Measurements from ENCODE around the gene IL1RAPL2. TPM values are rescaled to one million over a fixed set of nuclear protein-coding genes. Genes with fewer than 3 reads are reported as not detected.

Gene IL1RAPL2
- total RNA-seq, 1 experiment from 2014 or later, result not detected

- ATAC-seq (no peak), DNase-seq (ENCODE audit: low read depth, low spot score) (no peak)
- no peaks in the 10 kb centered on the region for H3K4me1 ChIP-seq (ENCODE audit: control insufficient read depth, insufficient read depth, low read length)
- no peaks in the 10 kb centered on the region for H3K36me3 ChIP-seq (ENCODE audit: control insufficient read depth, insufficient read depth, low read length)
- in situ Hi-C loops (cut with HindIII; ENCODE audit: low pct_unique_long_range_greater_than_20kb, low sequenced_read_pairs) (no loop called here), intact Hi-C loops (cut with micrococcal nuclease; ENCODE audit: unreplicated experiment) (no loop called here)
- POLR2A ChIA-PET, result no interaction called here
- BruUV-seq (replicated peaks), result no TSS peak
- H3K27me3 ChIP-seq (ENCODE audit: control insufficient read depth, insufficient read depth, low read length), result no peaks in the 10 kb centered on the region
- H3K9me3 ChIP-seq (ENCODE audit: control insufficient read depth, insufficient read depth, low read depth, low read length), result no peaks in the 10 kb centered on the region
- H3K27ac ChIP-seq (ENCODE audit: low read length), result no peak overlapping the region
- CTCF ChIA-PET, result no interaction called here
- TF ChIP-seq POLR2AphosphoS5 (IDR thresholded peaks at IDR 0.05; ENCODE audit: low read depth, low read length) (no peak), REST (IDR thresholded peaks at IDR 0.05; ENCODE audit: insufficient read depth in 1 of 2, low read depth in 2 of 2, low read length in 1 of 2) (no peak), SIN3A (IDR thresholded peaks at IDR 0.05; ENCODE audit: borderline replicate concordance, insufficient read depth, low read depth, low read length) (no peak)
- H3K4me3 ChIP-seq (ENCODE audit: low read depth in 2 of 2, low read length in 2 of 2), result no peak overlapping the region
These were observed 115.2 kb downstream of the IL1RAPL2 start for GRCh38 chrX:104681214-104681613.

GRCh38 chrX:104684077-104684476 is 118.1 kb downstream of the IL1RAPL2 start:
- Histone ChIP-seq H3K9me3 (ENCODE audit: control insufficient read depth, insufficient read depth, low read depth, low read length) (no peaks in the 10 kb centered on the region), H3K36me3 (ENCODE audit: control insufficient read depth, insufficient read depth, low read length) (no peaks in the 10 kb centered on the region), H3K4me3 (ENCODE audit: low read depth in 2 of 2, low read length in 2 of 2) (no peak overlapping the region), H3K27me3 (ENCODE audit: control insufficient read depth, insufficient read depth, low read length) (no peaks in the 10 kb centered on the region), H3K27ac (ENCODE audit: low read length) (no peak overlapping the region), H3K4me1 (ENCODE audit: control insufficient read depth, insufficient read depth, low read length) (no peaks in the 10 kb centered on the region)
- ChIA-PET POLR2A (no interaction called here), CTCF (no interaction called here)
- intact Hi-C loops (cut with micrococcal nuclease; ENCODE audit: unreplicated experiment) (no loop called here), in situ Hi-C loops (cut with HindIII; ENCODE audit: low pct_unique_long_range_greater_than_20kb, low sequenced_read_pairs) (no loop called here)
- no peak for ATAC-seq
- TF ChIP-seq SIN3A (IDR thresholded peaks at IDR 0.05; ENCODE audit: borderline replicate concordance, insufficient read depth, low read depth, low read length) (no peak), CTCF (IDR thresholded peaks at IDR 0.05) (no peak), POLR2AphosphoS5 (IDR thresholded peaks at IDR 0.05; ENCODE audit: low read depth, low read length) (no peak), REST (IDR thresholded peaks at IDR 0.05; ENCODE audit: insufficient read depth in 1 of 2, low read depth in 2 of 2, low read length in 1 of 2) (no peak), TCF7L2 (IDR thresholded peaks at IDR 0.05; ENCODE audit: low read depth, low read length) (no peak)
- DNase-seq (ENCODE audit: low read depth, low spot score), result no peak
- no TSS peak for BruUV-seq (replicated peaks)
